ENCODE measurements around the gene EMILIN1. TPM values are rescaled to one million over a fixed set of nuclear protein-coding genes. Genes with fewer than 3 reads are reported as not detected.

The EMILIN1 gene
- total RNA-seq, 3 donors from 2014 or later: 25.6 to 94.7 (median 26.9) TPM

GRCh38 chr2:27050996-27051901 lies 27.2 kb upstream of the EMILIN1 start, which contains the start of gene AGBL5:
AGBL5 (plus strand) TSS chr2:27051668; CDS start chr2:27052959, 1,291 bp downstream.
- TF ChIP-seq CTCF (IDR thresholded peaks at IDR 0.05): no peak
- TF ChIP-seq POLR2AphosphoS5 (IDR thresholded peaks at IDR 0.05): peak; percentile 63 to 81 (median 76)
- peak; percentile 54 for TF ChIP-seq POLR2A (IDR thresholded peaks at IDR 0.05)

GRCh38 chr2:27051902-27052645 lies 26.3 kb upstream of the EMILIN1 start:
- DNase-seq (ENCODE audit: low spot score in 2 of 2): no peak
- intact Hi-C loops (cut with DNase I; ENCODE audit: low total_unique reads): loop anchor here (5.0 kb wide), 1 partner anchor 705 kb away; no protein-coding TSS in a partner anchor
- TF ChIP-seq POLR2AphosphoS5 (IDR thresholded peaks at IDR 0.05): no peak
- no peak for TF ChIP-seq CTCF (IDR thresholded peaks at IDR 0.05)
- TF ChIP-seq POLR2A (IDR thresholded peaks at IDR 0.05): no peak
- H3K9me3 ChIP-seq: no peaks in the 10 kb centered on the region
- no peaks in the 10 kb centered on the region for H3K36me3 ChIP-seq
- peak overlapping the region; percentile 93 to 96 for H3K27ac ChIP-seq
- H3K4me3 ChIP-seq: peak overlapping the region; percentile 82 to 97 (median 97)
- no peaks in the 10 kb centered on the region for H3K4me1 ChIP-seq
- H3K27me3 ChIP-seq: no peaks in the 10 kb centered on the region

More at GRCh38 chr2:27050996-27051901, 27.2 kb upstream of the EMILIN1 start, which contains the start of gene AGBL5:
- intact Hi-C loops (cut with DNase I; ENCODE audit: low total_unique reads): loop anchor here (5.0 kb wide), 1 partner anchor 706 kb away; no protein-coding TSS in a partner anchor
- Histone ChIP-seq H3K27ac (peak within 1 kb of the TSS; percentile 93 to 96), H3K36me3 (no peaks in the 10 kb centered on the region), H3K4me1 (no peaks in the 10 kb centered on the region), H3K4me3 (peak within 1 kb of the TSS; percentile 82 to 97 (median 97)), H3K9me3 (no peaks in the 10 kb centered on the region), H3K27me3 (no peaks in the 10 kb centered on the region)
- DNase-seq (ENCODE audit: low spot score in 2 of 2): peak; percentile 96 to 97

GRCh38 chr2:27053321-27053720 lies 25.1 kb upstream of the EMILIN1 start:
- no peaks in the 10 kb centered on the region for H3K36me3 ChIP-seq
- intact Hi-C loops (cut with DNase I; ENCODE audit: low total_unique reads): loop anchor here (5.0 kb wide), 1 partner anchor 704 kb away; no protein-coding TSS in a partner anchor
- H3K9me3 ChIP-seq: no peaks in the 10 kb centered on the region
- H3K4me1 ChIP-seq: no peaks in the 10 kb centered on the region
- TF ChIP-seq POLR2A (IDR thresholded peaks at IDR 0.05) (no peak), CTCF (IDR thresholded peaks at IDR 0.05) (no peak), POLR2AphosphoS5 (IDR thresholded peaks at IDR 0.05) (no peak)
- H3K27me3 ChIP-seq: no peaks in the 10 kb centered on the region
- no peak overlapping the region for H3K4me3 ChIP-seq
- no peak overlapping the region for H3K27ac ChIP-seq
- no peak for DNase-seq (ENCODE audit: low spot score in 2 of 2)

GRCh38 chr2:27053776-27054175 lies 24.6 kb upstream of the EMILIN1 start:
- no peaks in the 10 kb centered on the region for H3K9me3 ChIP-seq
- no peaks in the 10 kb centered on the region for H3K4me1 ChIP-seq
- H3K27me3 ChIP-seq: no peaks in the 10 kb centered on the region
- H3K27ac ChIP-seq: no peak overlapping the region
- no peak overlapping the region for H3K4me3 ChIP-seq
- intact Hi-C loops (cut with DNase I; ENCODE audit: low total_unique reads): loop anchor here (5.0 kb wide), 1 partner anchor 704 kb away; no protein-coding TSS in a partner anchor
- no peak for DNase-seq (ENCODE audit: low spot score in 2 of 2)
- TF ChIP-seq POLR2AphosphoS5 (IDR thresholded peaks at IDR 0.05) (no peak), POLR2A (IDR thresholded peaks at IDR 0.05) (no peak), CTCF (IDR thresholded peaks at IDR 0.05) (no peak)
- no peaks in the 10 kb centered on the region for H3K36me3 ChIP-seq

All from breast epithelium (tissue), 4 donors.